Measurements from ENCODE around the gene ASPG. TPM values are rescaled to one million over a fixed set of nuclear protein-coding genes. Genes with fewer than 3 reads are reported as not detected.

Gene ASPG
- total and polyA plus RNA-seq, 4 experiments from 2014 or later = not detected

DNA sequence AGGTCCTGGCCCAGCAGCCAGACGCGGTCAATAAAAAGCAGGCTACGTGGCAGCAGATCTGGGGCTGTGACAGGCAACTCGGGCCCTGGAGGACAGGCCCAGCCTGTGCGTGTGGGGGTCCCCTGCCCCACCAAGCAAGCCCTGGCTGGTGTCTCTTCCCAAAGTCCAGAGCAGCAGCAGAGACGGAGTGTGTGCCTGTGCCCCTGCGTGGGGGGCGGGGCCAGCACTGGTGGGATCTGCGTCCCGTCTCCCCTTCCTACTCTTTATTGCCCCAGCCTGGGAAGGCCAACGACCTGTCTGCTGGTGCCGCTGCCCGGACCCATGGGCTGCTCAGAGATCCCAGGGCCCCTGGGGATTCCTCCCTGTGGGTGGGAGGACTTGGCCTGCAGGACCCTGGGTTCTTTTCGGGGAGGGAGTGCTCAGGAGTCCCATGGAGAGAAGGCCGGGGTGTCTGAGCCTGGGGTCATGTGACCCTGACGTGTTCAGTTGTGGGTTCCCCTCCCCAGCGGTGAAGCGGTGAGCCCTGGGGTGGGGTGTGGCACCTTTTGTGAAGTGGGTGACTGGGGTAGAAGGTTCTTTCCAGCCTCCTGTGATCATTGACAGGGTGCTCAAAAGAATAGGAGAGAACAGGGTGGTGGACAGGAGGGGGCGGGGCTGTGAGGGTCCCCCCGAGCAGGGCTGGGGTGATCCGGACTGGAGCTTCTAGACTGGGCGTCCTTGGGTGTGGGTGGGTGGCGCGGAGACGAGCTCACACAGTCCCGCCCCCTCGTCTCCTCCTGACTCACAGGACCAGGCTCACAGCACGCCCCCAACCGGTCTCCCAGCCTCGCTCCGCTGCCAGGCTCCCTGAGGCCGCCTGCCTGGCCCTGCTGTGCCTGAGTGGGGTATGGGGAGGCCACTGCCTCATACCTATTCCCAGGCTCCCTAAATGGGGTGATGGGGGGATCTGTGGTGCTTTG, 22.4 kb downstream of the ASPG start:
- DNase-seq = no peak
- no peaks in the 10 kb centered on the region for H3K9me3 Mint-ChIP-seq
- Histone ChIP-seq H3K4me3 (ENCODE audit: low read length in 2 of 2) (no peak overlapping the region), H3K9me3 (ENCODE audit: control insufficient read depth in 1 of 2, low read length in 2 of 2) (no peaks in the 10 kb centered on the region), H3K36me3 (ENCODE audit: insufficient read depth, low read length) (no peaks in the 10 kb centered on the region), H3K27ac (ENCODE audit: low read depth, low read length) (no peak overlapping the region), H3K27me3 (ENCODE audit: insufficient read depth, low read length) (no peaks in the 10 kb centered on the region), H3K4me1 (ENCODE audit: insufficient read depth, low read length) (no peaks in the 10 kb centered on the region)
- no peak overlapping the region for H3K4me3 Mint-ChIP-seq
- H3K27ac Mint-ChIP-seq = no peak overlapping the region
- CTCF ChIA-PET (ENCODE audit: partially characterized antibody) = no interaction called here
- POLR2A ChIA-PET (ENCODE audit: partially characterized antibody) = no interaction called here
- H3K4me1 Mint-ChIP-seq = no peaks in the 10 kb centered on the region
- intact Hi-C loops (cut with micrococcal nuclease) = no loop called here
- no peaks in the 10 kb centered on the region for H3K27me3 Mint-ChIP-seq
- H3K36me3 Mint-ChIP-seq = no peaks in the 10 kb centered on the region

GRCh38 chr14:104108570-104109541, 23.4 kb downstream of the ASPG start:
- CTCF ChIA-PET (ENCODE audit: partially characterized antibody) = no interaction called here
- Mint-ChIP-seq H3K4me3 (no peak overlapping the region), H3K27ac (no peak overlapping the region), H3K9me3 (no peaks in the 10 kb centered on the region), H3K27me3 (no peaks in the 10 kb centered on the region), H3K4me1 (no peaks in the 10 kb centered on the region), H3K36me3 (no peaks in the 10 kb centered on the region)
- H3K36me3 ChIP-seq (ENCODE audit: insufficient read depth, low read length) = no peaks in the 10 kb centered on the region
- no peaks in the 10 kb centered on the region for H3K4me1 ChIP-seq (ENCODE audit: insufficient read depth, low read length)
- no peak for DNase-seq
- H3K27ac ChIP-seq (ENCODE audit: low read depth, low read length) = no peak overlapping the region
- H3K27me3 ChIP-seq (ENCODE audit: insufficient read depth, low read length) = no peaks in the 10 kb centered on the region
- POLR2A ChIA-PET (ENCODE audit: partially characterized antibody) = no interaction called here
- intact Hi-C loops (cut with micrococcal nuclease) = no loop called here
- H3K4me3 ChIP-seq (ENCODE audit: low read length in 2 of 2) = no peak overlapping the region
- no peaks in the 10 kb centered on the region for H3K9me3 ChIP-seq (ENCODE audit: control insufficient read depth in 1 of 2, low read length in 2 of 2)

- H3K4me1 ChIP-seq (ENCODE audit: insufficient read depth, low read length) = no peaks in the 10 kb centered on the region
- Mint-ChIP-seq H3K27ac (no peak overlapping the region), H3K9me3 (no peaks in the 10 kb centered on the region), H3K27me3 (peaks cover 0 to under 1% of the 10 kb centered on the region in 2 donors), H3K4me1 (no peaks in the 10 kb centered on the region), H3K4me3 (no peak overlapping the region), H3K36me3 (no peaks in the 10 kb centered on the region)
- no peak overlapping the region for H3K27ac ChIP-seq (ENCODE audit: low read depth, low read length)
- intact Hi-C loops (cut with micrococcal nuclease) = no loop called here
- H3K36me3 ChIP-seq (ENCODE audit: insufficient read depth, low read length) = no peaks in the 10 kb centered on the region
- no peaks in the 10 kb centered on the region for H3K27me3 ChIP-seq (ENCODE audit: insufficient read depth, low read length)
- no peaks in the 10 kb centered on the region for H3K9me3 ChIP-seq (ENCODE audit: control insufficient read depth in 1 of 2, low read length in 2 of 2)
- POLR2A ChIA-PET (ENCODE audit: partially characterized antibody) = no interaction called here
- H3K4me3 ChIP-seq (ENCODE audit: low read length in 2 of 2) = no peak overlapping the region
- CTCF ChIA-PET (ENCODE audit: partially characterized antibody) = no interaction called here
- no peak for DNase-seq
Observed at GRCh38 chr14:104109731-104110361, 24.3 kb downstream of the ASPG start.

- Histone ChIP-seq H3K36me3 (ENCODE audit: insufficient read depth, low read length) (no peaks in the 10 kb centered on the region), H3K27ac (ENCODE audit: low read depth, low read length) (no peak overlapping the region), H3K4me1 (ENCODE audit: insufficient read depth, low read length) (no peaks in the 10 kb centered on the region), H3K9me3 (ENCODE audit: control insufficient read depth in 1 of 2, low read length in 2 of 2) (no peaks in the 10 kb centered on the region), H3K27me3 (ENCODE audit: insufficient read depth, low read length) (no peaks in the 10 kb centered on the region), H3K4me3 (ENCODE audit: low read length in 2 of 2) (no peak overlapping the region)
- Mint-ChIP-seq H3K4me3 (no peak overlapping the region), H3K27me3 (peaks cover 2 to 5% of the 10 kb centered on the region in 2 donors), H3K9me3 (peaks cover 0 to 2% (median 0%) of the 10 kb centered on the region in 8 donors), H3K4me1 (no peaks in the 10 kb centered on the region), H3K27ac (no peak overlapping the region), H3K36me3 (no peaks in the 10 kb centered on the region)
- DNase-seq = no peak
- ChIA-PET POLR2A (ENCODE audit: partially characterized antibody) (no interaction called here), CTCF (ENCODE audit: partially characterized antibody) (no interaction called here)
- intact Hi-C loops (cut with micrococcal nuclease) = no loop called here
Observed at GRCh38 chr14:104110491-104111209, 25.1 kb downstream of the ASPG start.

- H3K36me3 Mint-ChIP-seq = no peaks in the 10 kb centered on the region
- H3K27me3 Mint-ChIP-seq = peaks cover 4 to 10% of the 10 kb centered on the region in 2 donors
- H3K36me3 ChIP-seq (ENCODE audit: insufficient read depth, low read length) = no peaks in the 10 kb centered on the region
- no peak overlapping the region for H3K4me3 ChIP-seq (ENCODE audit: low read length in 2 of 2)
- peaks cover 0 to 2% (median 0%) of the 10 kb centered on the region in 8 donors for H3K9me3 Mint-ChIP-seq
- H3K4me1 ChIP-seq (ENCODE audit: insufficient read depth, low read length) = no peaks in the 10 kb centered on the region
- no peak overlapping the region for H3K27ac Mint-ChIP-seq
- no peaks in the 10 kb centered on the region for H3K9me3 ChIP-seq (ENCODE audit: control insufficient read depth in 1 of 2, low read length in 2 of 2)
- H3K4me1 Mint-ChIP-seq = no peaks in the 10 kb centered on the region
- POLR2A ChIA-PET (ENCODE audit: partially characterized antibody) = no interaction called here
- intact Hi-C loops (cut with micrococcal nuclease) = no loop called here
- CTCF ChIA-PET (ENCODE audit: partially characterized antibody) = no interaction called here
- H3K4me3 Mint-ChIP-seq = no peak overlapping the region
- no peaks in the 10 kb centered on the region for H3K27me3 ChIP-seq (ENCODE audit: insufficient read depth, low read length)
- DNase-seq = no peak
- no peak overlapping the region for H3K27ac ChIP-seq (ENCODE audit: low read depth, low read length)
Observed at GRCh38 chr14:104111301-104112112, 26.0 kb downstream of the ASPG start.

DNA sequence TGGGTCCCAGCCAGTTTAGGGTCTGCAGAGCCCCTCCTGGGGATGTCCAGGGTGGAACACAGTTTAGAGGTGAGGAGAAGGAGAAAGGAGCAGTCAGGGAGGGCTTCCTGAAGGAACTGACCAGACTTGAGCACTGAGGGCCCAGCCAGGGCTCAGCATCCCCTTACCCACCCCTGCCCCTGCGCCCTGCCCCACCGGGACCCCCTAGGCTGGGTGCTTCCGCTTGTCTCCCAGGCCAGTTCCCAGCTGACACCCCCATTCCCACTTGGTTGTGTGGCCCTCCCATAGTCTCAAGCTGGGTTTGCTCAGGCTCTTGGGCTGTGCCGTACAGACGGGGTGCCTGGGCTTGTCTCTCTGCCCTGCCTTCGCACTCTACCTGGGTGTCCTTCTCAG, 26.6 kb downstream of the ASPG start:
- CTCF ChIA-PET (ENCODE audit: partially characterized antibody) = no interaction called here
- no peaks in the 10 kb centered on the region for H3K36me3 Mint-ChIP-seq
- peaks cover 4 to 10% of the 10 kb centered on the region in 2 donors for H3K27me3 Mint-ChIP-seq
- no peaks in the 10 kb centered on the region for H3K27me3 ChIP-seq (ENCODE audit: insufficient read depth, low read length)
- H3K27ac Mint-ChIP-seq = no peak overlapping the region
- no peak overlapping the region for H3K27ac ChIP-seq (ENCODE audit: low read depth, low read length)
- H3K9me3 Mint-ChIP-seq = peaks cover 0 to 2% (median 0%) of the 10 kb centered on the region in 8 donors
- H3K4me1 ChIP-seq (ENCODE audit: insufficient read depth, low read length) = no peaks in the 10 kb centered on the region
- H3K9me3 ChIP-seq (ENCODE audit: control insufficient read depth in 1 of 2, low read length in 2 of 2) = no peaks in the 10 kb centered on the region
- no peak overlapping the region for H3K4me3 Mint-ChIP-seq
- no peak overlapping the region for H3K4me3 ChIP-seq (ENCODE audit: low read length in 2 of 2)
- POLR2A ChIA-PET (ENCODE audit: partially characterized antibody) = no interaction called here
- intact Hi-C loops (cut with micrococcal nuclease) = no loop called here
- no peaks in the 10 kb centered on the region for H3K4me1 Mint-ChIP-seq
- H3K36me3 ChIP-seq (ENCODE audit: insufficient read depth, low read length) = no peaks in the 10 kb centered on the region
- DNase-seq = no peak
